Kidney (tissue), 14 donors: ENCODE data around the gene SLC2A9. TPM values are rescaled to one million over a fixed set of nuclear protein-coding genes. Genes with fewer than 3 reads are reported as not detected.

ENCODE experiments used
- DNase-seq, 5 donors: peaks; one replicate each; pipeline ENCODE4 v3.0.0-alpha.2; 2013 to 2020
- FAIRE-seq: peaks from 2 replicates; lab custom pipeline; 2012; peaks lifted over from hg19 to GRCh38; lab: Jason Lieb, UNC
- H3K27ac ChIP-seq, 2 donors: one replicate each; pipeline ENCODE4 v1.7.0; 2013; ENCODE audit warnings: low read depth in 2 of 2, low read length in 2 of 2, inconsistent platforms in 1 of 2
- H3K27me3 ChIP-seq: one replicate; pipeline ENCODE4 v1.7.1; 2013; ENCODE audit warnings: low read length, inconsistent platforms; ENCODE audit not compliant: control insufficient read depth, insufficient read depth
- H3K36me3 ChIP-seq, 3 donors: one replicate each; pipeline versions ENCODE4 v1.7.0 to v1.7.1; 2013; ENCODE audit warnings: low read length in 3 of 3, control low read depth in 1 of 3, inconsistent platforms in 1 of 3; ENCODE audit not compliant: insufficient read depth in 3 of 3, control insufficient read depth in 2 of 3
- H3K4me1 ChIP-seq, 3 donors: one replicate each; pipeline versions ENCODE4 v1.7.0 to v1.7.1; 2013; ENCODE audit warnings: low read length in 3 of 3, inconsistent platforms in 1 of 3, low read depth in 1 of 3; ENCODE audit not compliant: control insufficient read depth in 2 of 3, insufficient read depth in 2 of 3
- H3K4me3 ChIP-seq, 3 donors: one replicate each; pipeline versions ENCODE4 v1.7.0 to v1.8.1; 2013; ENCODE audit warnings: low read length in 3 of 3, control low read depth in 1 of 3, inconsistent platforms in 1 of 3
- H3K9ac ChIP-seq, 3 donors: one replicate each; pipeline versions ENCODE4 v1.7.0 to v1.7.1; 2013; ENCODE audit warnings: low read length in 3 of 3, control low read depth in 1 of 3, inconsistent platforms in 1 of 3
- H3K9me3 ChIP-seq, 3 donors: one replicate each; pipeline versions ENCODE4 v1.7.0 to v1.7.1; 2013; ENCODE audit warnings: low read length in 3 of 3, control low read depth in 1 of 3, inconsistent platforms in 1 of 3; ENCODE audit not compliant: control insufficient read depth in 2 of 3, insufficient read depth in 1 of 3
- CTCF ChIP-seq: IDR thresholded peaks from 3 replicates; pipeline ENCODE4 v1.5.1; 2012; ENCODE audit warnings: mild to moderate bottlenecking, moderate library complexity, borderline replicate concordance; ENCODE audit not compliant: insufficient read depth; ENCODE audit errors: extremely low read depth
- intact Hi-C: fragments of 100-400 bp; cut with DNase I; formaldehyde crosslinking; loops from one replicate; pipeline ENCODE4 v1.11.1; 2022
- polyA plus RNA-seq: library from polyadenylated mRNA; stranded (reverse); fragments of 350-450 nt; fragmentation: Illumina TruSeq; extraction: RNeasy Lipid Tissue Mini Kit (QIAGEN cat#74804); gene quantifications from one replicate; pipeline ENCODE4 v1.2.3, GENCODE V29; 2014; ENCODE audit warnings: low read depth, low replicate concordance; ENCODE audit not compliant: insufficient read depth
- total RNA-seq: library from RNA; stranded (reverse); fragmentation: NEBNext Ultra II Directional; extraction: Animal tissue kit (Norgen Biotek cat#: 25700); gene quantifications from one replicate; pipeline ENCODE4 v1.2.1, GENCODE V29; 2021
- donor health status: control.
- donor health status: control.
- donor health status: control.
- donor health status: control.
- donor health status: control.
- donor health status: DM: yes; HTN: yes; CAD: no.
- donor health status: Normal renal cell carcinoma (clear cell type).

Gene SLC2A9
- total and polyA plus RNA-seq, 2 donors from 2014 or later = 41.5 to 47.6 TPM

GRCh38 chr4:10045481-10045880 is 24.2 kb upstream of the SLC2A9 start:
- peaks cover 0 to 7% (median 0%) of the 10 kb centered on the region in 3 donors for H3K9me3 ChIP-seq
- peaks cover 0 to 4% (median 4%) of the 10 kb centered on the region in 3 donors for H3K4me1 ChIP-seq
- H3K27me3 ChIP-seq = no peaks in the 10 kb centered on the region
- no peak overlapping the region for H3K9ac ChIP-seq
- no peak overlapping the region for H3K4me3 ChIP-seq
- FAIRE-seq (peak; percentile 90), DNase-seq (no peak)
- peak overlapping the region in 1 of 2 donors; percentile 64 for H3K27ac ChIP-seq
- intact Hi-C loops = no loop called here
- no peak for TF ChIP-seq CTCF
- no peaks in the 10 kb centered on the region for H3K36me3 ChIP-seq

- Histone ChIP-seq H3K27ac (no peak overlapping the region), H3K4me3 (no peak overlapping the region), H3K36me3 (no peaks in the 10 kb centered on the region), H3K9me3 (peaks cover 0 to 7% (median 0%) of the 10 kb centered on the region in 3 donors), H3K27me3 (no peaks in the 10 kb centered on the region), H3K4me1 (no peaks in the 10 kb centered on the region), H3K9ac (no peak overlapping the region)
- TF ChIP-seq CTCF = no peak
- peak in 1 of 5 donors; percentile 15 for DNase-seq
- intact Hi-C loops = no loop called here
- no peak for FAIRE-seq
These were observed 19.7 kb upstream of the SLC2A9 start for GRCh38 chr4:10041036-10041435.

- no peak for TF ChIP-seq CTCF
- Histone ChIP-seq H3K9ac (no peak overlapping the region), H3K4me1 (no peaks in the 10 kb centered on the region), H3K27me3 (no peaks in the 10 kb centered on the region), H3K9me3 (peaks cover 0 to 7% (median 0%) of the 10 kb centered on the region in 3 donors), H3K27ac (no peak overlapping the region), H3K36me3 (no peaks in the 10 kb centered on the region), H3K4me3 (no peak overlapping the region)
- intact Hi-C loops = no loop called here
- FAIRE-seq = no peak
- DNase-seq = peak in 1 of 5 donors; percentile 7
These were observed 19.0 kb upstream of the SLC2A9 start for GRCh38 chr4:10040049-10040892.
